ENCODE data around the gene RAP1A.
"Not testable (repeated sequence)": the region's sequence is repeated elsewhere in the genome, so short reads cannot be mapped to it uniquely, and the experiment has no call there.

The RAP1A gene

GRCh38 chr1:111631502-111631901, 11.9 kb downstream of the RAP1A start:
- DNase-seq, result no peak

- DNase-seq, result not testable (repeated sequence)
Measured at GRCh38 chr1:111632771-111633170, 13.2 kb downstream of the RAP1A start.

- no peak for DNase-seq
Measured at GRCh38 chr1:111633736-111634247, 14.2 kb downstream of the RAP1A start.

GRCh38 chr1:111635324-111636009, 15.9 kb downstream of the RAP1A start:
- no peak for DNase-seq

- no peak for DNase-seq
Measured at GRCh38 chr1:111638320-111638719, 18.7 kb downstream of the RAP1A start.

- no peak for DNase-seq
Measured at GRCh38 chr1:111639602-111640198, 20.1 kb downstream of the RAP1A start.

GRCh38 chr1:111643097-111643496, 23.5 kb downstream of the RAP1A start:
- no peak for DNase-seq

GRCh38 chr1:111643696-111644095, 24.1 kb downstream of the RAP1A start:
- no peak for DNase-seq

GRCh38 chr1:111644506-111644905, 24.9 kb downstream of the RAP1A start:
- no peak for DNase-seq

- DNase-seq, result no peak
Measured at GRCh38 chr1:111647736-111648135, 28.1 kb downstream of the RAP1A start.

GRCh38 chr1:111648806-111649205, 29.2 kb downstream of the RAP1A start:
- no peak for DNase-seq

GRCh38 chr1:111649227-111649626, 29.6 kb downstream of the RAP1A start:
- no peak for DNase-seq

- DNase-seq, result no peak
Measured at GRCh38 chr1:111649648-111650047, 30.1 kb downstream of the RAP1A start.

- DNase-seq, result no peak
Measured at GRCh38 chr1:111653709-111654108, 34.1 kb downstream of the RAP1A start.

GRCh38 chr1:111654839-111655238, 35.2 kb downstream of the RAP1A start:
- DNase-seq, result no peak

GRCh38 chr1:111656086-111657017, 36.8 kb downstream of the RAP1A start:
- no peak for DNase-seq

GRCh38 chr1:111658622-111659021, 39.0 kb downstream of the RAP1A start:
- DNase-seq, result no peak

GRCh38 chr1:111660204-111661150, 40.9 kb downstream of the RAP1A start:
- DNase-seq, result no peak

GRCh38 chr1:111664652-111665051, 45.1 kb downstream of the RAP1A start:
- DNase-seq, result no peak

- no peak for DNase-seq
Measured at GRCh38 chr1:111665497-111665896, 45.9 kb downstream of the RAP1A start.

- DNase-seq, result no peak
Measured at GRCh38 chr1:111666828-111667227, 47.2 kb downstream of the RAP1A start.

GRCh38 chr1:111669268-111669667, 49.7 kb downstream of the RAP1A start:
- no peak for DNase-seq

All from cerebellar nuclear complex (tissue), 1 donor.